ENCODE results near the gene CRKL.
A peak's percentile ranks its signal among the peaks of the same experiment; 100 is the strongest.

The CRKL gene

GRCh38 chr22:20994902-20995241 lies 77.7 kb downstream of the CRKL start:
- DNase-seq = no peak

GRCh38 chr22:20995329-20996030 lies 78.3 kb downstream of the CRKL start:
- no peak for DNase-seq

- no peak for DNase-seq
These were observed 78.8 kb downstream of the CRKL start for GRCh38 chr22:20996031-20996410.

- DNase-seq = no peak
These were observed 79.7 kb downstream of the CRKL start for GRCh38 chr22:20996598-20997535.

GRCh38 chr22:20997536-20998257 lies 80.5 kb downstream of the CRKL start:
- DNase-seq = no peak

GRCh38 chr22:20998411-20999336 lies 81.5 kb downstream of the CRKL start:
- DNase-seq = no peak

GRCh38 chr22:20999350-21000206 lies 82.4 kb downstream of the CRKL start:
- no peak for DNase-seq

GRCh38 chr22:21000207-21000986 lies 83.2 kb downstream of the CRKL start:
- DNase-seq = no peak

GRCh38 chr22:21000987-21001600 lies 83.9 kb downstream of the CRKL start:
- DNase-seq = peak in 5 of 56 donors; percentile 51 to 64 (median 54)

- peak; percentile 71 to 99 (median 94) for DNase-seq
These were observed 84.6 kb downstream of the CRKL start, which contains the start of gene THAP7 for GRCh38 chr22:21001601-21002325. THAP7 (minus strand) TSS chr22:21002118; CDS start chr22:21001911, 207 bp downstream.
